NCI-H146 treated with DMSO at 0.1 percent for 48 hours (cell line): ENCODE data around the gene ZMYND12.

Experiments used
- DNase-seq: peaks from one replicate; lab custom pipeline; 2025; ENCODE audit not compliant: unreplicated experiment; lab: John Stamatoyannopoulos, UW

Gene ZMYND12

GRCh38 chr1:42442662-42443061, 13.2 kb downstream of the ZMYND12 start:
- no peak for DNase-seq

DNA sequence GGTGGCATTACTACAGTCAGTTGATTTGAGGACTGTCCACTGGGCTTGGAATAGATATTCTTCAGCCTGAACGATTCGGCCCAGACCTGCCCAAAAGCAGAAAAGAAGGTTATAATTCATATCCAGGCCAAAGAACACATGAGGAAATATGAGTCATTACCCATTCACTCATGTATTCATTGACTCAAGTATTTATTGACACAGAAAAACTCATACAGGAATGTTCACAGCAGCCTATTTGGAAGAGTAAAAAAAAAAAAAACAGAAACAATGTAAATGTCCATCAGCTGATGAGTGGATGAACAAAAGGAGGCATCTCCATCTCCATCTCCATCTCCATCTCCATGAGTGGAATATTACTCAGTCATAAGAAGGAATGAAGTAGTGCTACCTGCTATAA, 15.9 kb downstream of the ZMYND12 start:
- DNase-seq = no peak

- DNase-seq = no peak
Observed at GRCh38 chr1:42434340-42434739, 21.5 kb downstream of the ZMYND12 start.

DNA sequence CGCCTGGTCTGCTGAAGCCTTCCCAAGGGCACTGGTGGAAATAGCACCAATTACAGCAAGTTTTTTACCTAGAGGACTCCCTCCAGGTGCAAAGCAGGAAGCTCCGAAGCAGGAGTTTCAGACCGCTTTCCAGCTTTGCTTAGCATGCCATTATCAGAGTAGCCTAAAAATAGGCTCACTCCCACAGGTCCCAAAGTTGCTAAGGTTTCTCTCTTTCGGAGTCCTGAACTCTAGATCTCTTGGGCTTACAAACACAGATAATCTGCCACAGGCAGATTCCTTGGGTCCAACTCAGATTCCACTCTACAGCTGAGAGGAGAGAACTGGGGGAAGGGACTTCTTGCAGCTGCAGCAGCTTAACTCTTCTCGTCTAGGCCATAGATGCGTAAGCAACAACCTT, 22.5 kb downstream of the ZMYND12 start:
- no peak for DNase-seq

GRCh38 chr1:42432714-42433113, 23.1 kb downstream of the ZMYND12 start:
- no peak for DNase-seq

- no peak for DNase-seq
Observed at GRCh38 chr1:42431514-42431913, 24.3 kb downstream of the ZMYND12 start.

GRCh38 chr1:42430286-42431135, 25.3 kb downstream of the ZMYND12 start:
- DNase-seq = no peak

GRCh38 chr1:42429603-42430002, 26.2 kb downstream of the ZMYND12 start:
- DNase-seq = no peak

DNA sequence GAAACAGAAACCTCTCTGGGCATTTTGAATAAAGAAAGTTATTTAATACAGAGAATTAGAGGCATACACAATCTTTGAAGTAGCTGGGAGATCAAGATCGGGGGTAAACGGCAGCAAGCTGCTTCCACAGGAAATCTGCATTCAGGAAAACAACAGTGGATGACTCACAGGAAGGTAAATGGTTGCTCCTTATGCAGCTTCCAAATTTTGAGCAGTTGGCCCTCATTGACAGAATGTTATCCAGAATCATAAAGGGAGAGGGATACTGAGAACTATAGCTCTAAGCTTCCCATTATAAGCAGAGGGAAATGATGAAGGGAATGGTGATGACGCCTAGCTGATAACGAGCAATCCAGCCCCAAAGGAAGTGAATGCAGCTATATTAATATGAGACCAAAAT, 28.6 kb downstream of the ZMYND12 start:
- DNase-seq = no peak

GRCh38 chr1:42424201-42424600, 31.6 kb downstream of the ZMYND12 start:
- no peak for DNase-seq

GRCh38 chr1:42423681-42424080, 32.1 kb downstream of the ZMYND12 start:
- no peak for DNase-seq

DNA sequence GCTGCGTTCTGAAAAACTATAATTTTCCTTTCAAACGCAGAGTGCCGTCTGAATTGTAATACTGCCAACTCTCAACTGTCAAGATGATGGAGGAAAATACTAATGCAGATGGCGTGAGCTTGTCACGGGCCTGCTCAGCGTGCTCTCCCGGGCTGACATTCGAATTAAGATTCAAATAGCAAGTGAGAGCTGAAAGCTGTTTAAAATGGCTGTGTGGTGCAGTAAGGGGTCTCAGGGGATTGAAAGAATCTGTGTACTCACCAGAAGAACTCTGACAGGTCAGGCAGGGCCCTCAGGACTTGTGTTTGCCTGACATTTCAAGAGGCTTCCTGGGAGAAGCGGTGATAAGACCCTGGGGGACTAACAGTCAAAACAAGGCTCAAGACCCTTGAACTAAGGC, 33.1 kb downstream of the ZMYND12 start:
- DNase-seq = no peak

- no peak for DNase-seq
Observed at GRCh38 chr1:42420911-42421585, 34.8 kb downstream of the ZMYND12 start.

DNA sequence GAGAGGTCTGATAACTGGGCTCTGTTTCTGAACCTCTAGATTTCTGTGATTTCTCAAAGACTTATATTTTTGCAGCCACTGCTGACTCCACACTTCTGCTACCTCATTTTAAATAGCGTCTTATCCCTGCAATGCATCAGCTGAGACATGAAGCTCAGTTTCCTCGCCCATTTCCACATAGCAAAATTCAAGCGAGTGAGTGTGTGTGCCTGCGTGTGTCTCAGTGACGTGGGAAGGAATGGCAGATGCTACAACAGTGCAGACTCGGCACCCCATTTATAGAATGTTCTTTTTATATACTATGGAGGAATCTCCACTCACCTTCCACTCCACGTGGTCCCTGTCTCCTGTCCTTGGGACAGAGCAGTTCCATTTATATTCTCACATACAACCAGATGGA, 35.7 kb downstream of the ZMYND12 start:
- DNase-seq = no peak

DNA sequence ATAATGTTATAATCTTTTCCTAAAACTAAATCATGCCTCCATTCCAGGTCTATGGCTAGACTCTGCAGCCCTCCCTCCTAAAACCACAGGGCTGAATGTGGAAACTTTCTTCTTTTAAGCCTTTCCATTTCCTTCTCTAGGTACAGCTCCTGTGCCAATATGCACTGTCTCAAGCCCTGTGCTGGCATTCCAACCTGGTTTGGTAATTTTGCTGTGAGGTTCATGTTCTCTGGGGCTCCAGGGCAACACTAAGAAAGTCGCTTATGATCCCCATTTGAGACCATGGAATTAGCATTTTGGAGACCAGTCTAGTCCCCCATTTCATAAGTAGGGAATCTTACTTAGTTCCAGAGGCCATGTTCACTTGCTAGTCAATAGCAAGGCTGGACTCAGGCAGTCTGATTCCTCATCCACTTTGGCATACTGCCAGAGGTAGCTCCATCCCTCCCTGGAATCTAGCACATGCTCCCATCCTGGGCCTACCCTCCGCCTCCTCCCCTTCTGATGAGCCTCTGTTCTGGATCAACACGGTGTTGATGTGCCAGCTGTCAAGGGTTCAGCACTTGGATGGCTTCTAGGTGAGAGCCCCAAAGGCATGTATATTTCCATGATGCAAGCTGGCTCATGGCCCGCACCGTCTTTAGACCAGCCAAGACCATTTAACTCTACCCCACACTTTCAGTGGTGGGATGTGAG, 36.5 kb downstream of the ZMYND12 start:
- DNase-seq = no peak

GRCh38 chr1:42418516-42418915, 37.3 kb downstream of the ZMYND12 start:
- DNase-seq = no peak

- no peak for DNase-seq
Observed at GRCh38 chr1:42417166-42417565, 38.7 kb downstream of the ZMYND12 start.

DNA sequence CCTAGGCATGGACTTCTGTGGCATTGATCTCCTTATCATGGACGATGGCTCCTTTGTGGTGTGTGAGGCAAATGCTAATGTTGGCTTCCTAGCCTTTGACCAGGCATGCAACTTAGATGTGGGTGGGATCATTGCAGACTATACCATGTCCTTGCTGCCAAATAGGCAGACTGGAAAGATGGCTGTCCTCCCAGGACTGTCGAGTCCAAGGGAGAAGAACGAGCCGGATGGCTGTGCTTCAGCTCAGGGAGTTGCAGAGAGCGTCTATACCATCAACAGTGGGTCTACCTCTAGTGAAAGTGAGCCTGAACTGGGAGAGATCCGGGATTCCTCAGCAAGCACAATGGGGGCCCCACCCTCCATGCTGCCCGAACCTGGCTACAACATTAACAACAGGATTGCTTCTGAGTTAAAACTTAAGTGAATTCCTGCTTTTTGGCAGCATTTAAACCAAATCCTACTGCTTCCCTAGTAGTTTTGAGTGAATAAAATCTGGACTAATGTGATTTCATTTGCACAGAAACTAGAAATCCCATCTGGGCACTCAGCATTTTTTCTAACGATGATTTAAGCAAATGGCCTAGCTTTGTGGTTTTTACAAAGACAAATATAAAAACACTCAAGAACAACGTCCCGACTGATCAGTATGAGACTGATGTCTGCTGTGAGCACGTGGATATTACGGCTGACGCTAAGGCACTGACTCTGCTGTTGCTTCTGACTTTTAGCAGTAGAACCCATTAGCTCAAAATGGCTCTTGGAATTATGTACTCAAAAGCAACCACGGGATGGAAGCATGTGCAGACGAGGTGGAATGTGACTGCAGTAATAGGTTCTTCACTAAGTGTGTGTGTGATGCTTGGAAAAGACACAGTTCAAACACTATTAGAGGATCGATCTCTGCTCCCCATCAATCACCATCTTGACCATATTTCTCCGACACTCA, 41.0 kb downstream of the ZMYND12 start:
- no peak for DNase-seq

DNA sequence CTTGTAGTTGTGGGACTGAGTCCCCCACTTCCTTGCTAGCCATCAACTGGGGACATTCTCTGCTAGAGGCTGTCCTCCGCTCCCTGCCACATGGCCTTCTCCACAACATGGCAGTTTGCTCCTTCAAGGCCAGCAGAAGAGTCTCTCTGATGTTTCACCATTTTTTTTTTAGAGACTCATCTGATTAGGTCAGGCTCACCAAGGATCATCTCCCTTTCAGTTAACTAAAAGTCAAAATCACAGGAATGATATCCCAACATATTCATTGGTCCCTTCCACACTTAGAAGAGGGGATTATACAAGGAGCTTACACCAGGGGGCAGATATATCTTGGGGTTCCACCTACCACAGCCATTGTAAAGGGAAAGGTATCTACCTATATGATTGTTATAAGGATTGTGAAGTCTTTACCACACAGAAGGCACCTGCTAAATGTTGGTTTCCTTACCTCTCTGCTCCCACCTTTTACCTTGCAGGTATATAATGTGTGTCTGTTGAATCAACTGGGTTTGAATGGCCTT, 51.9 kb downstream of the ZMYND12 start:
- no peak for DNase-seq

DNA sequence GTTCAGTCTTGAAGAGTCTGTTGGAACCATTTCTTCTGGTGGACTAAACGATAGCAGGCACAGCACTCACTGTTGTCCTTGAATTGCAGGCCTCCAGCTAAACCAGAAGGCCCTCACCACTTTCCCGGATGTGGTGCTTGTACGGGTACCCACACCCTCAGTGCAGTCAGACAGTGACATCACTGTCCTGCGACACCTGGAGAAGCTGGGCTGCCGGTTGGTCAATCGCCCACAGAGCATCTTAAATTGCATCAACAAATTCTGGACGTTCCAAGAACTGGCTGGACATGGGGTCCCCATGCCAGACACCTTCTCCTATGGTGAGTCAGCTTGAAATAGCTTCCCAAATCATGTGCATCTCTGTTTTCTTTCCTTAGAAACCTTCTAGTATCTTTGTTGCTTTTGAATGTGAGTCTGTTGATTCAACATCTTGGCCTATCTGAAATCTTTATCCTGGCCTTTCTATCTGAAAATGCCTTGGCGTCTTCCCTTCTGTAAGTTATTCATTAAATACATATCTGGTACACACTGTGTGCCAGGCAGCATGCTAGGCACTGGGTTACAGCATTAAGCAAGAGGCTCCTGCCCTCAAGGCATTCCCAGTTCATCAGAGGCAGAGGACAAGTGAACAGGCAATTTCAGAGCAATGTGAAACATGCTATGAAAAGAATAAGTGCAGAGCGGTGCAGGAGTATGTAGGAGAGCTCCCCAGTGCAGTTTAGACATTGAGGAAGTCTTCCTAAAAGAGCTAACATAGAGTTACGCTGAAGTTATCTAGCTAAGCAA, 56.3 kb downstream of the ZMYND12 start:
- no peak for DNase-seq
